GM12878 (cell line): ENCODE data around the gene C17orf107.

ENCODE experiments used
- SMC3 ChIP-seq: IDR thresholded peaks from 2 replicates; pipeline ENCODE4 v1.6.1; 2011; ENCODE audit warnings: low read length, improper control_type of control experiment, borderline replicate concordance
- ZNF384 ChIP-seq: IDR thresholded peaks from 2 replicates; pipeline ENCODE4 v1.6.1; 2012; ENCODE audit warnings: low read depth, mild to moderate bottlenecking, low read length, improper control_type of control experiment, borderline replicate concordance
- TF ChIP-seq, protein P1 (sequence below): fragments of 450-650 bp; IDR thresholded peaks from 2 replicates; pipeline ENCODE4 v1.6.1; 2017; ENCODE audit warnings: mild to moderate bottlenecking, low read depth, inconsistent platforms; ENCODE audit not compliant: poor library complexity, severe bottlenecking
- TF ChIP-seq, protein P2 (sequence below), 3 experiments: IDR thresholded peaks in 2 of 3; conservative IDR thresholded peaks in 1 of 3; 2 replicates each; pipeline ENCODE4 v1.5.1; 2011; ENCODE audit warnings: low read depth in 3 of 3, low read length in 3 of 3, mild to moderate bottlenecking in 3 of 3, control low read depth in 2 of 3, moderate library complexity in 2 of 3, inconsistent platforms in 1 of 3, mixed read lengths in 1 of 3; ENCODE audit not compliant: control insufficient read depth in 2 of 3, insufficient read depth in 1 of 3; ENCODE audit errors: extremely low read depth in 1 of 3

DNA sequence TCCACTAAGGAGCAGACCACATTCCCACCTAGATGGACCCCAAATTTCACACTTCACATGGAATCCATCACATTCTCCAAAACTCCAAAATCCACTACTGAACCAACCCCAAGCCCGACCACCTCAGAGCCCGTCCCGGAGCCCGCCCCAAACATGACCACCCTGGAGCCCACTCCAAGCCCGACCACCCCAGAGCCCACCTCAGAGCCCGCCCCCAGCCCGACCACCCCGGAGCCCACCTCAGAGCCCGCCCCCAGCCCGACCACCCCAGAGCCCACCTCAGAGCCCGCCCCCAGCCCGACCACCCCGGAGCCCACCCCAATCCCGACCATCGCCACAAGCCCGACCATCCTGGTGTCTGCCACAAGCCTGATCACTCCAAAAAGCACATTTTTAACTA, 34.3 kb downstream of the C17orf107 start:
- TF ChIP-seq SMC3 (no peak), ZNF384 (no peak)
- TF ChIP-seq, protein P1, sequence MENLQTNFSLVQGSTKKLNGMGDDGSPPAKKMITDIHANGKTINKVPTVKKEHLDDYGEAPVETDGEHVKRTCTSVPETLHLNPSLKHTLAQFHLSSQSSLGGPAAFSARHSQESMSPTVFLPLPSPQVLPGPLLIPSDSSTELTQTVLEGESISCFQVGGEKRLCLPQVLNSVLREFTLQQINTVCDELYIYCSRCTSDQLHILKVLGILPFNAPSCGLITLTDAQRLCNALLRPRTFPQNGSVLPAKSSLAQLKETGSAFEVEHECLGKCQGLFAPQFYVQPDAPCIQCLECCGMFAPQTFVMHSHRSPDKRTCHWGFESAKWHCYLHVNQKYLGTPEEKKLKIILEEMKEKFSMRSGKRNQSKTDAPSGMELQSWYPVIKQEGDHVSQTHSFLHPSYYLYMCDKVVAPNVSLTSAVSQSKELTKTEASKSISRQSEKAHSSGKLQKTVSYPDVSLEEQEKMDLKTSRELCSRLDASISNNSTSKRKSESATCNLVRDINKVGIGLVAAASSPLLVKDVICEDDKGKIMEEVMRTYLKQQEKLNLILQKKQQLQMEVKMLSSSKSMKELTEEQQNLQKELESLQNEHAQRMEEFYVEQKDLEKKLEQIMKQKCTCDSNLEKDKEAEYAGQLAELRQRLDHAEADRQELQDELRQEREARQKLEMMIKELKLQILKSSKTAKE: no peak
- TF ChIP-seq, protein P2, sequence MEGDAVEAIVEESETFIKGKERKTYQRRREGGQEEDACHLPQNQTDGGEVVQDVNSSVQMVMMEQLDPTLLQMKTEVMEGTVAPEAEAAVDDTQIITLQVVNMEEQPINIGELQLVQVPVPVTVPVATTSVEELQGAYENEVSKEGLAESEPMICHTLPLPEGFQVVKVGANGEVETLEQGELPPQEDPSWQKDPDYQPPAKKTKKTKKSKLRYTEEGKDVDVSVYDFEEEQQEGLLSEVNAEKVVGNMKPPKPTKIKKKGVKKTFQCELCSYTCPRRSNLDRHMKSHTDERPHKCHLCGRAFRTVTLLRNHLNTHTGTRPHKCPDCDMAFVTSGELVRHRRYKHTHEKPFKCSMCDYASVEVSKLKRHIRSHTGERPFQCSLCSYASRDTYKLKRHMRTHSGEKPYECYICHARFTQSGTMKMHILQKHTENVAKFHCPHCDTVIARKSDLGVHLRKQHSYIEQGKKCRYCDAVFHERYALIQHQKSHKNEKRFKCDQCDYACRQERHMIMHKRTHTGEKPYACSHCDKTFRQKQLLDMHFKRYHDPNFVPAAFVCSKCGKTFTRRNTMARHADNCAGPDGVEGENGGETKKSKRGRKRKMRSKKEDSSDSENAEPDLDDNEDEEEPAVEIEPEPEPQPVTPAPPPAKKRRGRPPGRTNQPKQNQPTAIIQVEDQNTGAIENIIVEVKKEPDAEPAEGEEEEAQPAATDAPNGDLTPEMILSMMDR (IDR thresholded peaks at IDR 0.05 in 2 of 3, conservative IDR thresholded peaks at IDR 0.05 in 1 of 3; ENCODE audit: control insufficient read depth in 2 of 3, extremely low read depth in 1 of 3, insufficient read depth in 1 of 3, low read depth in 3 of 3, low read length in 3 of 3): no peak
